GM18861 (cell line): ENCODE measurements around the gene NCMAP.

Experiments
- ATAC-seq: cut with Tn5 transposase; IDR thresholded peaks from one replicate; pipeline ENCODE4 v1.9.1; 2021; ENCODE audit not compliant: unreplicated experiment

The NCMAP gene

DNA sequence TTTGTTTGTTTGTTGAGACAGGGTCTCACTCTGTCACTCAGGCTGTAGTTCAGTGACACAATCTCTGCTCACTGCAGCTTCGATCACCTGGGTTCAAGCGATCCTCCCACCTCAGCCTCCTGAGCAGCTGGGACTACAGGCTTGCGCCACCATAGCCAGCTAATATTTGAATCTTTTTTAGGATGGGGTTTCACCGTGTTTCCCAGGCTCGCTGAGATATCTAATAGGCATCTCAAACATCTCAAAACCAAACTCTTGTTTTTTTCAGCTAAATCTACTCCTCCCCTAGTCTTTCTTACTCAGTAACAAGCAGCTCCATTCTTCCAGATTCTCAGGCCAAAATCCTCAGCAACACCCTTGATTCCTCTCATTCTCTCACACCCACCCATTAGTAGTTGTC is 65.2 kb downstream of the NCMAP start:
- no peak for ATAC-seq

DNA sequence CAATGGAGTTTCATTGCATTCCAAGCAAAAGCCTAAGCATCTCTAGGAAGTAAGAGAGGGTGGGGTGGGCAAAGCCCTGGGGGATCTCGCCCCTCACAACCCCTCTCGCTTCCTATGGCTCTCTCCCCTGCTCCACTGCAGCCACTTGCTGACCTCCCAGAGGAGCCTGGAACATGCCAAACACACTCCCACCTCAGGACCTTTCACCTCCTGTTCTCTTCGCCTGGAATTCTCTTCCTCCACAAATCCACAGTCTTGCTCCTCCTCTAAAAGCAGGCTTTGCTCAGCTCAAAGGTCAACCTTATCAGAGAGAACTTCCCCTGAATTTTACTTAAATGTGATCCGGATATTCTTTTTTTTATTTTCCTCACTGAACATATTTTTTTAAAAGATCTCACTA is 66.3 kb downstream of the NCMAP start:
- no peak for ATAC-seq

DNA sequence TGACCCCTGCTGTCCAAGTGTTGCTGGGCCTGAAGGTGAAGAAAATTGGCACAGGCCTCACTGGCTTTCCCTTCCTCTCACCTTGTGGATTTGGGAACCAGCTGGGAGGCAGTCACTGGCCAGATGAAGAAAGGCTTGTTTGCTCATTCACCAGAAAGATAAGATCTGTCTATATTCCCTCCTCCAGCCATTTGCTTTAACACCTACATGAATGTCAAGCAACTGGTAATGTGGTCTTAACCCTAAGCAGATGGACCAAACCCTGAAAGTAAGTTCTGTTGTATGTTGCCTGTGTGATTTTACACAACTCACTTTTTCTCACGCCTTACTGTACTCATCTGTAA is 76.9 kb downstream of the NCMAP start:
- no peak for ATAC-seq

GRCh38 chr1:24635195-24635843 is 79.4 kb downstream of the NCMAP start:
- ATAC-seq: no peak

DNA sequence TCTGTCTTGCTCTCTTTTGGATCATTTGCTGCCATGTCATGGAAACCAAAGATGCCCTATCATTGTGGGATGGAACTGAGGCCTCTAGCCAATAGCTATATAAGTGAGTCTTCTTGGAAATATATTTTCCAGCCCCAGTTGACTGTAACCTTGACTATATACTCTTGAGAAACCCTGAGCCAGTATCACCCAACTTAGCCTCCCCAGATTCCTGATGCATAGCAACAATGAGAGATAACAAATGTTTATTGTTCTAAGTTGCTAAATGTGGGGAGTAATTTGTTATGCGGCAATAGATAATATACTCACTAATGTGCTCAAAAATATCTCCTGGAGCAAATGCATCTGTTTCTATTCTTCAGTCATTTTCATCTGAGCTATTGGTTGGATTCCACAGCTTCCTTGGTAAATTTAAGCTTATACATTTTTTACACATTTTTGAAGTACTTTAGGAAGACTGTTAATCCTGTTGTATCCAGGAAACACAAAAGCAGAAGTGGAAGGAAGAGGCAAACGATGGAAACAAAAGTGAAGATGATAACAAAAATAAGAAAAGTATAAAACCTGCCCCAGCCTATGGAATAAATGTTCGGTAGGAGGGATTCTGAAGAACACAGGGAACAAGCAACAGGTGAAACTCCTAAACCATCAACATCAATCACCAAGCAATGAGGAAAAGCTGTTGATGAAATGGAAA is 80.9 kb downstream of the NCMAP start:
- no peak for ATAC-seq

DNA sequence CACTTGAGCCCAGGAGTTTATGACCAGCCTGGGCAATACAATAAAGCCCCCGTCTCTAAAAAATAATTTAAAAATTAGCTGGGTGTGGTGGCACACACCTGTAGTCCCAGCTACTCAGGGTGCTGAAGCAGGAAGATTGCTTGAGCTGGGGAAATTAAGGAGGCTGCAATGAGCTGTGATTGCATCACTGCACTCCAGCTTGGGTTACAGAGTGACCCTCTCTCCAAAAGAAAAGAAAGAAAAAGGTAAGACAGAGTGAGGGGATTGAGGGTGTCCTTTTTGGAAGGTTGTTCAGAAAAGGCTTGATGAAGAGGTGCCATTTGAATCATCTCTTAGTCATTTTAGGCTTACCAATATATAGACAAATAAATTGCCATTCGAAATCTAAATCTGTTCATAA is 83.2 kb downstream of the NCMAP start:
- no peak for ATAC-seq

GRCh38 chr1:24639881-24640280 is 84.0 kb downstream of the NCMAP start:
- no peak for ATAC-seq

DNA sequence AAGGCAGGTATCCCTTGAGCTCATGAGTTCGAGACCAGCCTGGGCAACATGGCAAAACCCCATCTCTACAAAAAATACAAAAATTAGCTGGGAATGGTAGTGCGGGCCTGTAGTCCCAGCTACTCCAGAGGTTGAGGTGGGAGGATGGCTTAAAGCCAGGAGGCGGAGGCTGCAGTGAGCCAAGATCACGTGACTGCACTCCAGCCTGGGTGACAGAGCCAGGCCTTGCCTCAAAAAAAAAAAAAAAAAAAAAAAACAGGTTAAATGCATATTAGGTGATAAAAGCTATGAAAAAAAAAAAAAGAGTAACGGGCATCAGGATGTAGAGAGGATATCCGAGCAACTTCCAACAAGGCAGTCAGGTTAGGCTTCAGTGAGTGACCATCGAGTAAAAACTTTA is 84.4 kb downstream of the NCMAP start:
- ATAC-seq: no peak

DNA sequence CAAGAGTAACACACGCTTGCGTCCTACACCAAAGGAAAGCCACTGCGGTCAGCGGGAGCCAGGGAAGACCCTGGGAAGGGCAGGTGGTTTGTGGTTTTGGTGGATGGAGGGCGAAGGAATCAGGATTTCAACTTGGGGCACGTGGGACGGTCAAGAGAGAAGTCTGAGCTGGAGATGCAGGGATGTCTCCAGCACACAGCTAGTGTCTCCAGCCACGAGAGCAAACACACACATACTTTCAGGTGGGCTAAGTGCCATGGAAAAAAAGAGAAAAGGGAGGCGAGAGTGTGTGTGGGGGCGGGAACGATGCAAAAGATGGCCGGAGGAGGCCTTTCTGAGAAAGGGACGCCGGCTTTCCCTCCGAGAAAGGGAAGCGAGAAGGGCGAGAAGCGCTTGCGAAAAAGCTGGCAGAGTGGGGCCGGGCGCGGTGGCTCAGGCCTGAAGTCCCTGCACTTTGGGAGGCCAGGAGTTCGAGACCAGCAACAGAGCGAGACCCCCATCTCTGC is 85.8 kb downstream of the NCMAP start:
- no peak for ATAC-seq

DNA sequence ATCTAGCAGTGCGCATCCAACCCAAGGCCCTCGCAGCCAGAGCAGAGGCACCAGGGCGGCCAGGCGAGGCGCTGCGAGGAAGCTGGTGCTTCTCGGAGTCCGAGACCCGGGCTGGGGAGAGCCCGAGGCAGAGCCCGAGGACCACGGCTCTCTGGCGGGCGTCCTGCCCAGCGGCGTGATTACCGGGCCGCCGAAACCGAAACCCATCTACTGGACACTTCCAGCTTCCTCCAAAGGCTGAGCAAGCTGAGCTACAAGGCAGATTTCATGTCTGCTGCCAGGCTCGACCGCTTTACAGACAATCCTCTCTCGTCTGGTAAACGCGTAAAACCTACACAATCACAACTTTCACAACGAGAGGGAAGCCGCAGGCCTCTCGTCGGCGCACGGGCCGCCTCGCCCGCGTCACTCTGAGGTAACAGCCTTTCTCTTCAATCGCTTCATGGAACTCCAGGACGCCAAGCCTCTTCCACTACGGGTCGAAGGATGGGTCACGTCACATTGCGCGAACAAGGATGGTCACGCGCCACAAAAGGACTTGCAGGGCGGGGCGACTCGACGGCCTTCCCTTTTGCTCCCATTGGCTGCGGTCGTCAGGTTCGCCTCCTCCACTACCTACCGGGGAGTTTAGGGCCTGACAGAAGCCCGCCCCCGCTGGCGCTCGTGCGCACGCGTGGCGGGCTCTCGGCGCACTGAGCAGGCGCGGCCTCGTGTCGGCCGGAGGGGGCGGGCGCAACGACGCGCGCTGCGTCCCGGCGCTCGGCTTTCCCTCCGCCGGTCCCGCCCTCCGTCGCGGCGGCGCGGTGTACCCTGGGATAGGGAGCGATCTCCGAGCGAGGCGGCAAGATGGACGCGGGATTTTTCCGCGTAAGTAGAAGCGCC is 86.8 kb downstream of the NCMAP start, which contains the start of gene SRRM1:
Gene SRRM1, plus strand, starts transcription at position 822 of the 882 bp plus-strand sequence. Its CDS starts 25 bp downstream, at position 847.
- peak; percentile 81 for ATAC-seq

- no peak for ATAC-seq
Measured at GRCh38 chr1:24643363-24644099, 87.6 kb downstream of the NCMAP start.

- no peak for ATAC-seq
Measured at GRCh38 chr1:24644100-24644384, 88.2 kb downstream of the NCMAP start.

DNA sequence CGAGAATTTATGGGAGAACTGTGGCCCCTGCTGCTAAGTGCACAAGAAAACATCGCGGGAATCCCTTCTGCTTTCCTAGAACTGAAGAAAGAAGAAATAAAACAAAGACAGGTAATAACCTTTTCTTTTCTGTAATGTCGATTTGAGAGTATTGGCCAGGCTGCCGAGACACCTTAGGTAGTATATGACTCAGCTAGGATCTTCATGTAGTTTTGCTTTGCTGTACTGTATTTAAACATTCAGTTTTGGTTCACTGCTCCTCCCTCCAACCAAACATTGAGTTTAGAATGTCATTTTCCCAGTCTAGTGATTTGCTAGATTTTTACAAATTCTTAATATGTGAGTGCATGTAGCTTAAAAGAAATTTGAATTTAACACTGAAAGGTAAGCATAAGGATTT is 93.0 kb downstream of the NCMAP start:
- ATAC-seq: no peak

GRCh38 chr1:24652382-24652781 is 96.5 kb downstream of the NCMAP start:
- ATAC-seq: no peak

DNA sequence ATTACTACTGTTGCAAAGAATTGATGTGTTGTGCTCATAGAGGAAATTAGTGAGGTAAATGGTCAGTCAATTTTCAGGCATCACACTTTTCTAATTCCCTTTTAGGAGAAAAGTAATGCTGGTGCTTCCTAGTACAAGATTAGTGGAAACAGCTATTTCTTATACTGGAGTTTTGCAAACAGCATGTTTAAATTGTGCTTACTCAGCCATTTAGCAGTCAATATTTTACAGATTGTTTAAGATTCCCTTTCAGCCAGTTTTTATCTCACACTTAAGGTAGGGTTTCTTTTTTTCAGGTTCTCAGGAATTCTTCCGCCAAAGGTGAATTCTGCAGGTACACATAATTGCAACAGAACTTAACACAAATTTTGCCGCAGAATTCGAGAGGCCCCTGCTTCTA is 98.1 kb downstream of the NCMAP start:
- ATAC-seq: no peak

- no peak for ATAC-seq
Measured at GRCh38 chr1:24656046-24656445, 100.2 kb downstream of the NCMAP start.

DNA sequence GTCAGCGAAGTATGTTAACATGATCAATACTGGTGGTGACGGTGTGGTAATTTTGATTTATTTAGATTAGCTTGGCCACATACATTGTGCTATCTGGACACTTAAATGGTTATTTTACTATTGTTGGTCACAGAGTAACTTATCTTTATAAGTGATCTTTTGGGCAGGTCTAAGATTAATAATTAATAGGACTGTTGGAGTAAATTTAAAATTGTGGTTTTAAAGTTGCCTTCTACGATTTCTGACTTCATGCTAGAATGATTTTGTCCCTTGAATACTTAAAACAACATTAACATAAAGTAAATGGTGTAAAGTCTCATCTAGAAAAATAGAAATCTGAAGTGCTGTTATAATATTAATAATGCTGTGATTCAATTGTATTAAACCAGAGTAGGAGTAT is 101.9 kb downstream of the NCMAP start:
- ATAC-seq: no peak
